NCI-H1436 treated with DMSO at 0.1 percent for 48 hours (cell line): ENCODE measurements around the gene PTPRM.

Experiments
- DNase-seq: peaks from one replicate; lab custom pipeline; 2025; lab: John Stamatoyannopoulos, UW

PTPRM gene

GRCh38 chr18:7856733-7857132 is 289.6 kb downstream of the PTPRM start:
- no peak for DNase-seq

- no peak for DNase-seq
These were observed 290.4 kb downstream of the PTPRM start for GRCh38 chr18:7857562-7857961.

- no peak for DNase-seq
These were observed 292.0 kb downstream of the PTPRM start for GRCh38 chr18:7859122-7859521.

- DNase-seq: no peak
These were observed 303.1 kb downstream of the PTPRM start for GRCh38 chr18:7870266-7870665.

DNA sequence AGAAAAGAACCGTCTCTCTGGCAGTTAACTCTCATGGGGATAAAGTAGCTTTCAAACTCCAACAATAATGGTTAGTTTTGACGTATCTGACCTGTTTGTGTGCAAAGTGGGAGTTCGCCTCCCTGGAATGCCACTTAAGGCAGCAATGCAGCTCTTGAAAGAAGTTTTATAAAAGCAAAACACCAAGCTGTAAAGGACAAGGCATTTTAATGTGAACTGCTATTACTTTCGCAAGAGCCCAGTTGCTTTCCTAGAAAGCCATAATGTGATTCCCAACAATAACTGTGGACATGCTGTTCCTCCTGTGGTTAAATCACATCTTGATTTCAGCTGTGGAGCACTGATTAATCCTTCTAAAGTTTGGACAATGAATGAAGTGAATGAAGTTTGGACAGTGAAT is 303.7 kb downstream of the PTPRM start:
- DNase-seq: no peak

- no peak for DNase-seq
These were observed 304.7 kb downstream of the PTPRM start for GRCh38 chr18:7871560-7872456.

DNA sequence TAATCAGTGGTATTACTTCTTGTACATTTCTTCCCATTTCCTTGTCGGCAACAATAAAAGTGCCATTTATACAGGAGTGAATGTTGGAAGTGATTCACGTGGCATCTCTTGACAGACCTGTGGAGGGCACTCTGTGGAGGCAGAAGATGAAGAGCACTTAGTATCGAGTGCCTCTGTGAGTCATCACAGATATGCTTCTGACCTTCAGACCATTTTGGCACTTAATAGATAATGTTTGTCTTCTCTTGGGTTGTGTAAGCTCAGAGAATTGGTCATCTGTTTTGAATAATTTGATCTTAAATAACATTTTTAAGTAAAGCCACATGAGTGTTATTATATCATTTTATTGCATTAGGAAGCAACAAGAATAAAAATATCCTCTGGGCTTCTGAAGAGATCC is 305.5 kb downstream of the PTPRM start:
- DNase-seq: peak; percentile 10

- DNase-seq: no peak
These were observed 306.2 kb downstream of the PTPRM start for GRCh38 chr18:7873316-7873715.

DNA sequence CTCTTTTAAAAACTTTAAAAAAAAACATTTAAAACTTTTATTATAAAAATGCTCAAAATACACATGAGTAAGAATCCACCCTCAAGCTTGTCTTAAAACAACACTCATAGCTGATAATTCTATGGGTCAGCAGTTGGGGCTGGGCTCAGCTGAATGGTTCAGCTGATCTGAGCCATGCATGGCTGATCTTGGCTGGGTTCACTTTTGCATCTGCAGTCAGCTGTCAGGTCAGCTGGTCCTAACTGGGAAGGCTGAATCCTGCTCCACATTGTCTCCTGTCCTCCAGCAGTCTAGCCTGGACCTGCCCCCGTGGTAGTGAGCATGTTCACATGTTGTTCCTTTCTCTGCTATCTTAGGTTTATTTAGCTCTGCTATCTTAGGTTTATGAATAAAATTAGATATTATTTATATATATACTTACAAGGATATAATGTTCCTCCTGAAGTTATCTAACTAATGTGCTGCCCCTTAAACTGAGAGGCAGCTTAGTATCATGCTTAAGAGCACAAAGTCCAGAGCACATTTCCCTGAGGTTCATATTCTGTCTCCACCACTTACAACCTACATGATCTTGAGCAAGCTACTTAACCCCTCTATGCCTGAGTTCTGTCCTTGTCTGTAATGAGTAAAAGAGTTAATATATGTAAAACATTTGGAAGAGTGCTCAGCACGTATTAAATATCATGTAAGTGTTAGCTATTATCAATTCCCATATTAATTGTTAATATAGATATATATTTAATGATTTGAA is 309.4 kb downstream of the PTPRM start:
- no peak for DNase-seq

GRCh38 chr18:7877609-7878008 is 310.5 kb downstream of the PTPRM start:
- no peak for DNase-seq

DNA sequence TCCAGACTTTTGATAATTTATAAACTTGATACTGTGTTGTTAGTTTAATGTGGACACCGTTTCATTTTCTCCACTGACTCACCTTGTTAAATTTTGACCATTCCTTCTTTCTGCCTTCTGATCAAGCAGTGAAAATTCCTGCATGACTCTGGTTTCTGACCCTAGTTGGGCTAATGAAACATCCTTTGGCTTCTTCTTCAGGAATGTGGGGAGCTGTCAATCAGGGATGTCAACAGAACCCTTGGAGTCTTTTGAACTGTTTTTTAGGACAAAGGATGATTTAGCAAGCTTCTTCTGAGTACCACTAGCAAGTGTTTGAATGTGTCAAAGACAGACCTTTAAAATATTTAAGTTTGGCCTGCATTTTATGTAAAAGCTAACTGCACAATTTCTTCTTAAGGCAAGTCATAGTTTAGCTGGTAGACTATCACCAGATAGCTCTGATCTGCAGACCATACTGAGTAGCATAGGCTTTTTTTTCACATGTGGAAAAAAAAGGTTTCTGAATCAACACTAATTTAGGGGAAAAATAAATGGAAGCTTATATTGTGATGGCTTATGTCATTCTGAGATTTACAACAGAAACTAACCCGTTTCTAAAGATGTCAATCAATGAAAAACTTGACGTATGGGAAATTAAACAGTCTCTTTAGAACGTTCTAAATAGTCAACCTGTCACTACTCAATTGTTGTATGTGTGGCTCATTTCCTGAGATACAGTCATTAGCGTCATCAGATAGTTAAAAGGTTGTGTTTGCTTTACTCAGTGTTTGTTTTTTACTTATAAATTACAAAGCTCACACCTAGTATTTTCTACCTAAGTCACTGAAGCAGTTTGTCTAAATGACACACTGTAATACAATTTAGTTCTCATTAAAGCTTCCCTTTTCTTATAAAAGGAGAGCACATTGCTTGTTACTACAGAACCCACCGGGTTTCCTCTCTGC is 311.4 kb downstream of the PTPRM start:
- peak; percentile 67 for DNase-seq

GRCh38 chr18:7879717-7880116 is 312.6 kb downstream of the PTPRM start:
- no peak for DNase-seq

DNA sequence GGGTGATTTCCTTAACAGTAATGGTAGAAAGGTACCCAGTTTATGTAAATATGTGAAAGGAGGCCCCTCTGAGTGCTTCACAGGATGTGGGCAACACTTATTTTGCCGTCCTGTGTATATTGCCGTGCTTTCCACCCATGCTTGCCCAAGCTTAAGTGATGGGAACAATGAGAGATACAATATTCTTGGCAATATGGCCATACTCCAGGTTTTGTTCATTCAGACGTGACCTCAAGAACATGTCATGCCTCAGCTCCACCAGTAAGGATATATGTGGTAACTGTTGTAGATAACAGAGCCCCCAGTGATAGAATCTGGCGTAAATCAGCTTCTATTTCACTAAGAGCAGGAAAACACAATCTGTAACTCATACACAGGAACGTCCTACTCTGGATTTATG is 318.7 kb downstream of the PTPRM start:
- no peak for DNase-seq

- DNase-seq: no peak
These were observed 319.3 kb downstream of the PTPRM start for GRCh38 chr18:7886436-7886835.

DNA sequence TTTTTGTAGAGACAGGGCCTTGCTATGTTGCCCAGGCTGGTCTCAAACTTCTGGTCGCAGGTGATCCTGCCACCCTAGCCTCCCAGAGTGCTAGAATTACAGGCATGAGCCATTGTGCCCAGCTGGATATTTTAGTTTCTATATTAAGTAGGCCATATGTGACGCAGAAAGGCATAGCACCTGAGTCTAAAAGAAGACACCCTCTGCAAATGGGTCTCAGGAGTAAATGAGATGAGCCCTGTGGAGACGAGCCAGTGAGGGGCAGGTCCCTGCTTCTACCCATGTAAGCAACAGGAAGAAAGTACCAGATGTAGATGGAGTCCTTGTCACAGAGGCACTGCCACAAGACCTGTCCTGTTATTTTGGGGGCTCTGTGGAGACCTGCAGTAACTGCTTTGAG is 322.4 kb downstream of the PTPRM start:
- DNase-seq: no peak

DNA sequence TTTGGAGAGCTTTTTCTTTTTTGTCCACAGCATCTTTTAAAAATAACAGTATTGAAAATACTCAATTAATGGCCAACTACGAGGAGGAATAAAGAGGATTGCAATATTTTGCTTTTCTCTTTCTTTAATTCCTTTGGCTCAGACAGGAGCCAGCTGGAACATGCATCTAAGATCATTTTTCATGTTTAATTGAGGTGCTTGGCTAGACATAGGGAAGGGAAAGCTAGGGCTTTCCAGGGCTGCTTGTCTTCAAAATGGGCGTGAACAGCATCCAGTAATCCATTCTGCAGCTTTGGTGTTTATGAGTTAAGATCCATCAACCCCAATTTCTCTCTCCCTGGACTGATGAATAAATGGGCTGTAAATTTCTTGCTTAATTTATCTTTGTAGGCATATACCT is 323.0 kb downstream of the PTPRM start:
- no peak for DNase-seq

DNA sequence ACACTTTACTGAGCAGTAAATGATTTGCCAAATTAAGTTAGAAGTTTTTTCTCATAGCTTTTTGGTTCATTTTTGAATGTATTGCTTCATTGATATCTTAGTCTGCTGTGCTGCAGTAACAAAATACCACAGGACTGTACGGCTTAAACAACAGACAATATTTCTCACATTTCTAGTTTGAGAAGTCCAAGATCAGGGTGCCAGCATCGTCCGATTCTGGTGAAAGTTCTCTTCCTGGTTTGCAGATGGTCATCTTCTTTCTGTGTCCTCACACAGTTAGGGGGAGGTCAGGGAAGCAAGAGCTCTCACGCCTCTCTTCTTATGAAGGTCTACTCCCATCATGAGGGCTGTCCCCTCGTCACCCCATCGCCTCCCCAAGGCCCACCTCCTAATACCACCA is 325.4 kb downstream of the PTPRM start:
- DNase-seq: no peak

- DNase-seq: no peak
These were observed 327.5 kb downstream of the PTPRM start for GRCh38 chr18:7894592-7894991.

GRCh38 chr18:7895346-7895745 is 328.2 kb downstream of the PTPRM start:
- no peak for DNase-seq

DNA sequence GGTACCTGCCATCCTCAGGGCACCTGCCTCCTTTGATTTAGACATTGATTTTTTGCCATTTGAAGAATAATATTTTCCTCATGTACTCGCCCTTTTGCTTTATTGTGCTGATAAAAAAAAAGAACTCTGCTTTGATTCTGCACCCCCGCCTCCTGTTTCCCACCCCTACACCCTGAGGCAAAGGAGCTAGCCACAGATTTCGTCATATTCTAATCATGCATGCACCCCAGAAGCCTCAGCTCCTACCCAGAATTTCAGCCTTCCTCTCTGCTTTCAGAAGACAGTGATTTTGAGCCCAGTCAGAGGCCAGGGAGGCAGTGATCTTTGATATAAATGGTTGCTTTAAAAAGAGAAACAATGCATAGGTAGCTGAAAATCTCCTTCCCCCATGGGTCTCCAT is 329.0 kb downstream of the PTPRM start:
- DNase-seq: no peak

GRCh38 chr18:7896805-7897518 is 329.8 kb downstream of the PTPRM start:
- no peak for DNase-seq

DNA sequence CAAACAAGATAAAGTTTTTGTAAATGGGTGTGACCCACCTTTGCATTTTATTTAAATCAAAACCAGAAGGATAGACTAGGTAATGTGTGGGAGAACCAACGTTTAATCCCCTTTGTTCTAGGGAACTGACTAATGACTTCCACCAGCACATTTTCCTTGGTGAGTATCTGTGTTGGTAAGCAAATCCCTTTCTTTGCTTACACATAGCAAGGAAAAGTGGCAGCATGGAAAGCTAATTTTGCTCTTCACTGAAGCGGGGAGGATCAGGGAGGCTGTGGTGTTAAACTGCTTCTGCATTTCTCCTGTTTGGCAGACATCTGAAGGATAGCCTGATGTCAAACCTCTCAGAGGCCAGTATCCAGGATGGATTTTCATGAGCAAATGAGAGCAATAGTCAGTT is 331.1 kb downstream of the PTPRM start:
- DNase-seq: no peak
